Measurements from ENCODE around the gene AK5.
"Not testable (repeated sequence)": the region's sequence is repeated elsewhere in the genome, so short reads cannot be mapped to it uniquely, and the experiment has no call there.

Gene AK5

GRCh38 chr1:77290576-77290975 is 8.8 kb downstream of the AK5 start:
- no peak for FAIRE-seq

GRCh38 chr1:77292551-77292950 is 10.7 kb downstream of the AK5 start:
- FAIRE-seq = no peak

- no peak for FAIRE-seq
Measured at GRCh38 chr1:77300566-77300965, 18.7 kb downstream of the AK5 start.

- no peak for FAIRE-seq
Measured at GRCh38 chr1:77303387-77303786, 21.6 kb downstream of the AK5 start.

- no peak for FAIRE-seq
Measured at GRCh38 chr1:77308889-77309621, 27.2 kb downstream of the AK5 start.

- FAIRE-seq = no peak
Measured at GRCh38 chr1:77310924-77311323, 29.1 kb downstream of the AK5 start.

GRCh38 chr1:77312364-77312763 is 30.5 kb downstream of the AK5 start:
- not testable (repeated sequence) for FAIRE-seq

- no peak for FAIRE-seq
Measured at GRCh38 chr1:77313491-77313890, 31.7 kb downstream of the AK5 start.

- FAIRE-seq = no peak
Measured at GRCh38 chr1:77316006-77316405, 34.2 kb downstream of the AK5 start.

- no peak for FAIRE-seq
Measured at GRCh38 chr1:77316966-77317365, 35.1 kb downstream of the AK5 start.

- FAIRE-seq = no peak
Measured at GRCh38 chr1:77319036-77319705, 37.4 kb downstream of the AK5 start.

GRCh38 chr1:77322061-77322900 is 40.5 kb downstream of the AK5 start:
- no peak for FAIRE-seq

- FAIRE-seq = no peak
Measured at GRCh38 chr1:77333501-77333900, 51.7 kb downstream of the AK5 start.

GRCh38 chr1:77336729-77337128 is 54.9 kb downstream of the AK5 start:
- FAIRE-seq = no peak

GRCh38 chr1:77339326-77339725 is 57.5 kb downstream of the AK5 start:
- no peak for FAIRE-seq

- FAIRE-seq = no peak
Measured at GRCh38 chr1:77341195-77341594, 59.4 kb downstream of the AK5 start.

- FAIRE-seq = no peak
Measured at GRCh38 chr1:77342745-77343144, 60.9 kb downstream of the AK5 start.

- FAIRE-seq = no peak
Measured at GRCh38 chr1:77347646-77348045, 65.8 kb downstream of the AK5 start.

GRCh38 chr1:77348549-77348948 is 66.7 kb downstream of the AK5 start:
- no peak for FAIRE-seq

- no peak for FAIRE-seq
Measured at GRCh38 chr1:77349275-77349674, 67.5 kb downstream of the AK5 start.

- no peak for FAIRE-seq
Measured at GRCh38 chr1:77350012-77350770, 68.4 kb downstream of the AK5 start.

- no peak for FAIRE-seq
Measured at GRCh38 chr1:77354536-77354935, 72.7 kb downstream of the AK5 start.

GRCh38 chr1:77355010-77355409 is 73.2 kb downstream of the AK5 start:
- FAIRE-seq = no peak

Measured in endometrium (tissue), 2 donors.